Central memory CD8-positive, alpha-beta T cell (primary cell): ENCODE measurements around the gene RBM18.

ENCODE experiments used
- ATAC-seq: fragments of 150-1000 bp; cut with Tn5 transposase; replicated peaks from 2 replicates; pipeline ENCODE4 v1.10.0; 2022; ENCODE audit warnings: mild to moderate bottlenecking, moderate FRiP score, moderate number of reproducible peaks; ENCODE audit not compliant: poor library complexity, severe bottlenecking; ENCODE audit errors: extremely low read depth
- DNase-seq, 2 donors: peaks; one replicate each; pipeline ENCODE4 v3.0.0; 2021; ENCODE audit warnings: low spot score in 2 of 2
- H3K27ac Mint-ChIP-seq: one replicate; pipeline ENCODE4 v1.8.0; 2022; ENCODE audit warnings: low read depth, mild to moderate bottlenecking, moderate library complexity, mixed read lengths
- H3K27me3 Mint-ChIP-seq: one replicate; pipeline ENCODE4 v1.8.0; 2022; ENCODE audit warnings: mixed read lengths
- H3K36me3 Mint-ChIP-seq: one replicate; pipeline ENCODE4 v1.8.0; 2022; ENCODE audit warnings: mild to moderate bottlenecking, moderate library complexity, mixed read lengths; ENCODE audit not compliant: insufficient read depth
- H3K4me1 Mint-ChIP-seq: one replicate; pipeline ENCODE4 v1.8.0; 2022; ENCODE audit warnings: mixed read lengths
- H3K4me3 Mint-ChIP-seq: one replicate; pipeline ENCODE4 v1.8.0; 2022; ENCODE audit warnings: mild to moderate bottlenecking, moderate library complexity, mixed read lengths
- H3K9me3 Mint-ChIP-seq: one replicate; pipeline ENCODE4 v1.8.0; 2022; ENCODE audit warnings: mixed read lengths

The RBM18 gene

GRCh38 chr9:122264360-122265148 is at the start of gene RBM18, which contains the start of gene MRRF:
RBM18 (minus strand) TSS chr9:122264840; CDS start chr9:122261492, 3,348 bp downstream.
MRRF (plus strand) TSS chr9:122264882; CDS start chr9:122270892, 6,010 bp downstream.
- DNase-seq (peak; percentile 82 to 86), ATAC-seq (peak; percentile 86)
- H3K27ac Mint-ChIP-seq: peak within 1 kb of the TSS; percentile 99
- H3K4me1 Mint-ChIP-seq: peaks cover 58% of the 10 kb centered on the region
- H3K9me3 Mint-ChIP-seq: no peaks in the 10 kb centered on the region
- peak within 1 kb of the TSS; percentile 92 for H3K4me3 Mint-ChIP-seq
- H3K36me3 Mint-ChIP-seq: peaks cover 32% of the 10 kb centered on the region
- no peaks in the 10 kb centered on the region for H3K27me3 Mint-ChIP-seq

GRCh38 chr9:122314165-122314564 is 49.5 kb upstream of the RBM18 start:
- Mint-ChIP-seq H3K4me1 (no peaks in the 10 kb centered on the region), H3K36me3 (peaks cover 13% of the 10 kb centered on the region), H3K27ac (peak overlapping the region; percentile 1), H3K9me3 (no peaks in the 10 kb centered on the region), H3K4me3 (no peak overlapping the region), H3K27me3 (no peaks in the 10 kb centered on the region)
- DNase-seq: no peak
- no peak for ATAC-seq

GRCh38 chr9:122309861-122310260 is 45.2 kb upstream of the RBM18 start:
- DNase-seq: no peak
- Mint-ChIP-seq H3K4me1 (no peaks in the 10 kb centered on the region), H3K27ac (no peak overlapping the region), H3K4me3 (no peak overlapping the region), H3K27me3 (no peaks in the 10 kb centered on the region), H3K36me3 (peaks cover 21% of the 10 kb centered on the region), H3K9me3 (no peaks in the 10 kb centered on the region)
- ATAC-seq: no peak

GRCh38 chr9:122307925-122308324 is 43.3 kb upstream of the RBM18 start:
- H3K27me3 Mint-ChIP-seq: no peaks in the 10 kb centered on the region
- H3K4me1 Mint-ChIP-seq: no peaks in the 10 kb centered on the region
- peaks cover 12% of the 10 kb centered on the region for H3K36me3 Mint-ChIP-seq
- H3K27ac Mint-ChIP-seq: no peak overlapping the region
- no peak overlapping the region for H3K4me3 Mint-ChIP-seq
- ATAC-seq: no peak
- no peaks in the 10 kb centered on the region for H3K9me3 Mint-ChIP-seq
- no peak for DNase-seq

- Mint-ChIP-seq H3K27me3 (no peaks in the 10 kb centered on the region), H3K4me3 (no peak overlapping the region), H3K4me1 (no peaks in the 10 kb centered on the region), H3K9me3 (no peaks in the 10 kb centered on the region), H3K36me3 (peaks cover 11% of the 10 kb centered on the region), H3K27ac (no peak overlapping the region)
- no peak for DNase-seq
- ATAC-seq: no peak
Measured at GRCh38 chr9:122307061-122307460, 42.4 kb upstream of the RBM18 start.

- Mint-ChIP-seq H3K4me1 (no peaks in the 10 kb centered on the region), H3K27me3 (no peaks in the 10 kb centered on the region), H3K27ac (no peak overlapping the region), H3K4me3 (no peak overlapping the region), H3K36me3 (peaks cover 15% of the 10 kb centered on the region), H3K9me3 (no peaks in the 10 kb centered on the region)
- no peak for ATAC-seq
- no peak for DNase-seq
Measured at GRCh38 chr9:122302237-122303093, 37.8 kb upstream of the RBM18 start.

GRCh38 chr9:122297512-122297911 is 32.9 kb upstream of the RBM18 start:
- no peaks in the 10 kb centered on the region for H3K27me3 Mint-ChIP-seq
- no peaks in the 10 kb centered on the region for H3K9me3 Mint-ChIP-seq
- no peak overlapping the region for H3K4me3 Mint-ChIP-seq
- DNase-seq (no peak), ATAC-seq (no peak)
- no peaks in the 10 kb centered on the region for H3K4me1 Mint-ChIP-seq
- H3K36me3 Mint-ChIP-seq: peaks cover 25% of the 10 kb centered on the region
- no peak overlapping the region for H3K27ac Mint-ChIP-seq

GRCh38 chr9:122294531-122294930 is 29.9 kb upstream of the RBM18 start:
- Mint-ChIP-seq H3K36me3 (peaks cover 19% of the 10 kb centered on the region), H3K4me1 (no peaks in the 10 kb centered on the region), H3K9me3 (no peaks in the 10 kb centered on the region), H3K27me3 (no peaks in the 10 kb centered on the region), H3K27ac (no peak overlapping the region), H3K4me3 (no peak overlapping the region)
- DNase-seq (no peak), ATAC-seq (no peak)

- DNase-seq: no peak
- Mint-ChIP-seq H3K27me3 (no peaks in the 10 kb centered on the region), H3K36me3 (peaks cover 29% of the 10 kb centered on the region), H3K9me3 (no peaks in the 10 kb centered on the region), H3K27ac (no peak overlapping the region), H3K4me1 (no peaks in the 10 kb centered on the region), H3K4me3 (no peak overlapping the region)
- ATAC-seq: no peak
Measured at GRCh38 chr9:122291458-122291857, 26.8 kb upstream of the RBM18 start.

GRCh38 chr9:122287214-122287720 is 22.6 kb upstream of the RBM18 start:
- Mint-ChIP-seq H3K4me1 (no peaks in the 10 kb centered on the region), H3K9me3 (no peaks in the 10 kb centered on the region), H3K36me3 (peaks cover 19% of the 10 kb centered on the region), H3K27me3 (no peaks in the 10 kb centered on the region), H3K4me3 (no peak overlapping the region), H3K27ac (no peak overlapping the region)
- DNase-seq: no peak
- ATAC-seq: no peak

- Mint-ChIP-seq H3K27me3 (no peaks in the 10 kb centered on the region), H3K9me3 (no peaks in the 10 kb centered on the region), H3K27ac (no peak overlapping the region), H3K4me1 (no peaks in the 10 kb centered on the region), H3K4me3 (no peak overlapping the region), H3K36me3 (peaks cover 19% of the 10 kb centered on the region)
- ATAC-seq (no peak), DNase-seq (no peak)
Measured at GRCh38 chr9:122286764-122287163, 22.1 kb upstream of the RBM18 start.

GRCh38 chr9:122281368-122281767 is 16.7 kb upstream of the RBM18 start:
- ATAC-seq: no peak
- DNase-seq: no peak
- Mint-ChIP-seq H3K4me1 (peaks cover 6% of the 10 kb centered on the region), H3K9me3 (no peaks in the 10 kb centered on the region), H3K27me3 (no peaks in the 10 kb centered on the region), H3K36me3 (peaks cover 9% of the 10 kb centered on the region), H3K27ac (no peak overlapping the region), H3K4me3 (no peak overlapping the region)
